ENCODE data around the gene SLMAP. TPM values are rescaled to one million over a fixed set of nuclear protein-coding genes. Genes with fewer than 3 reads are reported as not detected.

The SLMAP gene
- total RNA-seq, 4 donors from 2014 or later: 81.1 to 113 (median 97.1) TPM

DNA sequence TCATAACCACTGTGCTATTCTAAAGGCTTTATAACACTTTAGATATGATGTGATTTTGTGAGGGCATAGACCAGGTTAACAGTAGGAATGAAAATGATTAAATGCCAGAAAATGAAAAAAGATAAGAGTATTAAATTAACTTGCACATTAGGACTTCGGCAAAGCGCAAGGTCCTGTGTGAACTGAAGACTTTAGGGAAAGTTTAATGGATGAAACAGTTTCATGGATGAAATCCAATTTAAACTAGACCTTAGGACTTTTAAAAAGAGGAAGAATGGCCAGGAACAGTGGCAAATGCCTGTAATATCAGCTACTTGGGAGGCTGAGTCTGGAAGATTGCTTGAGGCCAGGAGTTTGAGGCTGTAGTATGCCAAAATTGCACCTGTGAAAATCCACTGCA, 8.7 kb downstream of the SLMAP start:
- Histone ChIP-seq H3K9me3 (no peaks in the 10 kb centered on the region), H3K36me3 (peaks cover 0 to 4% of the 10 kb centered on the region in 2 donors), H3K4me3 (no peak overlapping the region), H3K27ac (no peak overlapping the region), H3K4me1 (peaks cover 30 to 40% of the 10 kb centered on the region in 2 donors), H3K27me3 (no peaks in the 10 kb centered on the region)
- no peak for ATAC-seq
- in situ Hi-C loops (cut with MboI; ENCODE audit: low sequenced_read_pairs in 4 of 4): no loop called here
- no peak for DNase-seq
- intact Hi-C loops (cut with DNase I; ENCODE audit: low total_unique reads): no loop called here
- TF ChIP-seq POLR2A (IDR thresholded peaks at IDR 0.05): no peak
- TF ChIP-seq, protein P1, sequence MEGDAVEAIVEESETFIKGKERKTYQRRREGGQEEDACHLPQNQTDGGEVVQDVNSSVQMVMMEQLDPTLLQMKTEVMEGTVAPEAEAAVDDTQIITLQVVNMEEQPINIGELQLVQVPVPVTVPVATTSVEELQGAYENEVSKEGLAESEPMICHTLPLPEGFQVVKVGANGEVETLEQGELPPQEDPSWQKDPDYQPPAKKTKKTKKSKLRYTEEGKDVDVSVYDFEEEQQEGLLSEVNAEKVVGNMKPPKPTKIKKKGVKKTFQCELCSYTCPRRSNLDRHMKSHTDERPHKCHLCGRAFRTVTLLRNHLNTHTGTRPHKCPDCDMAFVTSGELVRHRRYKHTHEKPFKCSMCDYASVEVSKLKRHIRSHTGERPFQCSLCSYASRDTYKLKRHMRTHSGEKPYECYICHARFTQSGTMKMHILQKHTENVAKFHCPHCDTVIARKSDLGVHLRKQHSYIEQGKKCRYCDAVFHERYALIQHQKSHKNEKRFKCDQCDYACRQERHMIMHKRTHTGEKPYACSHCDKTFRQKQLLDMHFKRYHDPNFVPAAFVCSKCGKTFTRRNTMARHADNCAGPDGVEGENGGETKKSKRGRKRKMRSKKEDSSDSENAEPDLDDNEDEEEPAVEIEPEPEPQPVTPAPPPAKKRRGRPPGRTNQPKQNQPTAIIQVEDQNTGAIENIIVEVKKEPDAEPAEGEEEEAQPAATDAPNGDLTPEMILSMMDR (IDR thresholded peaks at IDR 0.05 in 4 of 5, conservative IDR thresholded peaks at IDR 0.05 in 1 of 5): no peak

DNA sequence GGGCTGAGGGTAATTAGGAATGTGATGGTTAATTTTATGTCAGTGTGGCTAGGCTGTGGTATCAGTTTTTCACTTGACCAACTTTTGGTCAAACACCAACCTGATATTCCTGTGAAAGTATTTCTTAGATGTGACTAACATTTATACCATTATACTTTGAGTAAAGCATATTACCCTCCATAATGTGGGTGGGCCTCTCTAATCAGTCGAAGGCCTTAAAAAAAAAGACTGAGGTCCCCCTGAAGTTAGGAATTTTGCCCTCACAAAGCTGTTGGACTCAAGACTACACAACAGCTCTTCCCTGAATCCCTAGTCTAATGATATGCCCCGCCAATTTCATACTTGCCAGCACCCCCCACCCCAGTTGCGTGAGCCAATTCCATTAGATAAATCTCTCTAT, 12.5 kb downstream of the SLMAP start:
- Histone ChIP-seq H3K4me1 (peaks cover 30 to 36% of the 10 kb centered on the region in 2 donors), H3K4me3 (no peak overlapping the region), H3K9me3 (no peaks in the 10 kb centered on the region), H3K27me3 (no peaks in the 10 kb centered on the region), H3K36me3 (peaks cover 0 to 4% of the 10 kb centered on the region in 2 donors), H3K27ac (no peak overlapping the region)
- in situ Hi-C loops (cut with MboI; ENCODE audit: low sequenced_read_pairs in 4 of 4) (no loop called here), intact Hi-C loops (cut with DNase I; ENCODE audit: low total_unique reads) (no loop called here)
- no peak for DNase-seq
- ATAC-seq: no peak
- TF ChIP-seq, protein P1 (IDR thresholded peaks at IDR 0.05 in 4 of 5, conservative IDR thresholded peaks at IDR 0.05 in 1 of 5): no peak
- no peak for TF ChIP-seq POLR2A (IDR thresholded peaks at IDR 0.05)

DNA sequence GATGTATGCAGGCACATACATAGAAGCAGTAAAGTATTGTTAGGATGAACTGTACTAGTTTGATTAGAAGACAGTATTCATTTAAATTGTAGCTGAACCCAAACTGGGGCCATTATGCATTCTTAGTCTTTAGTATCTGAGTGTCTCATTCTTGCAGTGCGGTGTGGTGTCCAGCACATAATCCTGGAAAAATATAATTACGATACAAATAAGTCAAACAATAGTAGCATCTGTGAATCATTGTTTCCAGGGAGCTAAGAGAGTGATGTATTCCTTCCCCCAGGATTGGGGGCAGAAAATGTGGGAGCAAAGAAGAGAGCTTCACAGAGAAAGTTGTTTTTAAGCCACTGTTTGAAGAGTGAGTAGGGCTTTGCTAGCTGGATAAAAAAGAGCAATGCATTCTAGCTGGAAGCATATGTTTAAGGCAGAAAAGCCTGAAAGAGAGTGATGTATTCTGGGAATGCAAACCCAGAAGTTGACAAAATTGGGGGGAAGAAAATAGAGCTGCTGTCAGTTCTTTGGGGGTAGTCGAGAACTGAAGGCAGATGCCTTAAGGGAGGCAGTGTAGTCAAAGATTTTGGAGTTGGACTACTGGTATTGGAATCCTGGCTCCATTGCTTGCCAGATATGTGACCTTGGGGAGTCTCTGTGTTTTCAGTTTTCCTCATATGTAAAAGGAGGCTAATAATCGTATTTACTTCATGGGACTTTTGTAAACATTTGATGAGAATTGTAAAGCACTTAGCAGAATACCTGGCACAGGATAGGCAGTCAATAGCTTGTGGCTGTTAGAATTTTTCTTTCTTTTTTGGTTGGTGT, 14.1 kb downstream of the SLMAP start:
- peaks cover 22 to 30% of the 10 kb centered on the region in 2 donors for H3K4me1 ChIP-seq
- H3K27me3 ChIP-seq: no peaks in the 10 kb centered on the region
- H3K36me3 ChIP-seq: peaks cover 0 to 4% of the 10 kb centered on the region in 2 donors
- no peak overlapping the region for H3K27ac ChIP-seq
- ATAC-seq: no peak
- DNase-seq: no peak
- in situ Hi-C loops (cut with MboI; ENCODE audit: low sequenced_read_pairs in 4 of 4) (no loop called here), intact Hi-C loops (cut with DNase I; ENCODE audit: low total_unique reads) (no loop called here)
- H3K4me3 ChIP-seq: no peak overlapping the region
- H3K9me3 ChIP-seq: no peaks in the 10 kb centered on the region
- TF ChIP-seq, protein P1 (IDR thresholded peaks at IDR 0.05 in 4 of 5, conservative IDR thresholded peaks at IDR 0.05 in 1 of 5): no peak
- TF ChIP-seq POLR2A (IDR thresholded peaks at IDR 0.05): no peak

DNA sequence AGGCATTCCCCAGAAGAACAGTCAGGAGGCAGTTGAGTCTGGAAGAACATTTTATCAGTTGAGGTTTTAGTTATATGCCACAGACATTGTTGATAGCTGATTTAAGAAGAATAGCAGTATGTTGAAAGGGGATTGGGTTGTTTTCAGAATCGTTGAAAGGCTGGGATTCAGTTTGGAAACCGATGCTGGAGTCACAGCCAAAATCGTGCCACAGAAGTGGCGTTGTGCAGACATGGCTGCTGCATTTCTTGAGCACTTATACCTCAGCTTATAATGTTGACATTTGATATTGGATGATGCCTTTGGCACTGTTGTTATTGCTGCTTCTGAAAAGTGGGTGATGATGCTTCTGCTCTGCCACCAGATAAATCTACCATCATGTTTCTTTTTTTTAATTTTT, 16.1 kb downstream of the SLMAP start:
- intact Hi-C loops (cut with DNase I; ENCODE audit: low total_unique reads) (no loop called here), in situ Hi-C loops (cut with MboI; ENCODE audit: low sequenced_read_pairs in 4 of 4) (no loop called here)
- peaks cover 23 to 26% of the 10 kb centered on the region in 2 donors for H3K4me1 ChIP-seq
- no peak overlapping the region for H3K4me3 ChIP-seq
- no peaks in the 10 kb centered on the region for H3K27me3 ChIP-seq
- DNase-seq: no peak
- no peaks in the 10 kb centered on the region for H3K9me3 ChIP-seq
- no peak overlapping the region for H3K27ac ChIP-seq
- no peak for ATAC-seq
- no peak for TF ChIP-seq POLR2A (IDR thresholded peaks at IDR 0.05)
- TF ChIP-seq, protein P1 (IDR thresholded peaks at IDR 0.05 in 4 of 5, conservative IDR thresholded peaks at IDR 0.05 in 1 of 5): no peak
- H3K36me3 ChIP-seq: no peaks in the 10 kb centered on the region
